Lung microvascular endothelial cell (primary cell): ENCODE data around the gene KIAA1328. TPM values are rescaled to one million over a fixed set of nuclear protein-coding genes. Genes with fewer than 3 reads are reported as not detected.

Experiments used
- DNase-seq, 2 donors: peaks; one replicate each; pipeline versions ENCODE4 v3.0.0 to v3.0.0-alpha.2; 2010; ENCODE audit warnings: low read depth in 2 of 2
- total RNA-seq: library from RNA; depleted of rRNA; stranded (reverse); fragments of >200 nt; gene quantifications from 2 replicates; pipeline ENCODE4 v1.2.1, GENCODE V29; 2014

Gene KIAA1328
- total RNA-seq, 1 donor from 2014 or later = 4.2 TPM

DNA sequence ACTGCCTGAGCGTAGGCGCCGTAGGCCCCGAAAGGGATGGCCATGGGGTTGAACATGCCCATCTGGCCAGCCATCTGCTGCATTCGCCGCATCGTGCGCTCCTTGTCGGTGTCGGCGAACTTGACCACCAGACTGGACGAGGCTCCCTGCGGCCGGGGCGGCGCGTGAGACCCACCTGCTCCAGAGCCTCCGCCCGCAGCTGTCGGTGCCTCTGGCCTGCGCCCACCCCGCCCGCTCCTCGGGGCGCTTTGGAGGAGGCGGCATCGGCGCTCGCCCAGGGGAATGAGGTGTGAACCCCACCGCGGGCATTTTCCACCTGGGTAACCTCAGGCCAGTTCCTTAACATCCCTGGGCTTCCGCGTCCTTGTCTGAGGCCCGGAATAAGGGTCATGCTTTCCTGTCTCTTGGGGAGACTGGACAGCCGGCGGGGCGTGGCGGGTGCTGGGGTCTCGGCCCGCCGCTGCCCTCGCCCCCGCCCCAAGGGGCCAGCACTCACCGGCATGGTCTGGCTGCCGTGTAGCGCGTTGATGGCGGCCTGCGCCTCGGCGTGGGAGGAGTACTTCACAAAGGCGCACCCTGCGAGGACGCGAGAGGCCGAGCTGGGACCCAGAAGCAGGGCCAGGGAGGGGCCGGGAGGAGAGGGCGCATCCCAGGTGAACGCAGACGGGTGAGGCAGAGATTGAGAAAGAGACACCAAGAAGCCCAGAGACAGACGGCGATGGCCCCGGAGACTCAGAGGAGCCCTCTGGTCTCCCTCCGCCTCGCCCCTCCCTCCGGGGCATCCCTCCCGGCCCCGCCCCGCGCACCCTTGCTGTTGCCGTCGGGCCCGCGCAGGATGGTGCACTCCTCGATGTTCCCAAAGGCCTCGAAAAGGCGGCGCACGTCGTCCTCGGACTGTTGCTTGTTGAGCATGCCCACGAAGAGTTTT is 445.6 kb downstream of the KIAA1328 start:
- DNase-seq = no peak

GRCh38 chr18:37275237-37275741 is 446.4 kb downstream of the KIAA1328 start:
- DNase-seq = no peak

GRCh38 chr18:37276111-37276890 is 447.4 kb downstream of the KIAA1328 start:
- no peak for DNase-seq

- DNase-seq = no peak
Observed at GRCh38 chr18:37277804-37278203, 448.9 kb downstream of the KIAA1328 start.

Other genes starting within 250 kb of the KIAA1328 start
- 134 and 156 TPM in 2 replicates for gene TPGS2, start 125 bp upstream of the KIAA1328 start, total RNA-seq